ENCODE measurements around the gene C2orf49. TPM values are rescaled to one million over a fixed set of nuclear protein-coding genes. Genes with fewer than 3 reads are reported as not detected.

Gene C2orf49
- total and polyA plus RNA-seq, 5 donors from 2014 or later = 11.0 to 19.5 (median 11.7) TPM

DNA sequence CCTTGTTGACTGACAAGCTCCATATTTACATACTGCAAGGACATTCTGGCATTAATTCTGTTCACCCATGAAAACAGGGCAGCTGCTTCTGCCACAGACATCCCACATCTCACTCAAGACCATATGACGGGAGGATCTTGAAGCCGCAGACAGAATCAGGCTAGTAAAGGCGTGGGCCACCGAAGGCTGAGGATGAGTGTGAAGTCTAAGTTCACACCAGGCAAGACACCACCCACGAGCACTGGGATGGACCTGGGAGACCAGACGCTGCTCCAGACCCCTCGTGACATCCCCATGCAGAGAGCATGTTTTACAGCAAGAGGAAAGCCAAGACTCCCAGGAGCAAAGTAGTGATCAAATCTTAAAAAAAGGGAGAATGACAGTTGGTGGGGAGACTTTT, 58.4 kb downstream of the C2orf49 start:
- Mint-ChIP-seq H3K36me3 (no peaks in the 10 kb centered on the region), H3K4me1 (peaks cover 0 to 8% (median 4%) of the 10 kb centered on the region in 4 donors), H3K27me3 (peaks cover 49% of the 10 kb centered on the region), H3K9me3 (no peaks in the 10 kb centered on the region), H3K4me3 (no peak overlapping the region), H3K27ac (peak overlapping the region in 1 of 3 donors; percentile 68)
- Histone ChIP-seq H3K4me3 (ENCODE audit: low read depth, low read length) (no peak overlapping the region), H3K27ac (ENCODE audit: insufficient read depth, low read length, poor library complexity, severe bottlenecking) (no peak overlapping the region), H3K4me1 (ENCODE audit: control insufficient read depth, insufficient read depth, low read length, poor library complexity, severe bottlenecking) (peaks cover 13% of the 10 kb centered on the region), H3K36me3 (ENCODE audit: control insufficient read depth, insufficient read depth, low read length) (no peaks in the 10 kb centered on the region), H3K27me3 (ENCODE audit: control insufficient read depth, insufficient read depth, low read length) (peaks cover 29% of the 10 kb centered on the region), H3K9me3 (ENCODE audit: control insufficient read depth in 2 of 2, low read length in 2 of 2) (no peaks in the 10 kb centered on the region)
- DNase-seq (no peak), ATAC-seq (ENCODE audit: low read depth in 2 of 2) (no peak)

DNA sequence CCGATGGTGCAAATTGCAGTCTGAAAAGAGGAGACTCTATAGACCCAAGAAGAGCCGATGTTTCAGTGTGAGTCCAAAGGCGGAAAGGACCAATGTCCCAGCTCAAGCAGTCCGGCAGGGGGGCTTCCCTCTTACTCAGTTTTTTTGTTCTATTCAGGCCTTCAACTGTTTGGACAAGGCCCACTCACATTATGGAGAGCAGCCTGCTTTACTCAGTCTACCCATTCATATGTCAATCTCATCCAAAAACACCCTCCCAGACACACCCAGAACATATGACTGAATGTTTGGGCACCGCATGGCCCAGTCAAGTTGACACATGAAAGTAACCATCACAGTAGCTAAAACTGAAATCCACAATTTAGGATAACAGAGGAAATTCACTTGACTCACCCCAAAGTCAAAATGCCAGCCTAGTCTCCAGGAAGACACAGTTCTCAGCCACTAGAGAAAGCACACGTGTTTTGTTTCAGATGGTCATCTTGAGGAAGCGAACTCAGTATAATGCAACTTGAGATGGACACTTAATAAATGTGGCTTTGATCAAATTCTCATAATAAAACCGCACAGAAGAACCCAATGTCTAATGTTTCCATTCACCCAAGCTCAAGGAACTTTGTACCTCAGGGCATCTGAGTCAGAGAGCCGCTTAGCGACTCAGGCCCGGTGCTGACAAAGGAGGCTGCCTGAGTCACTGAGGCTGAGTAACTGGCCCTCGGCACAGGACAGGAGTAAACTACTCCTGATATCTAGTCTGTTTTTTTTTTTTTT, 59.1 kb downstream of the C2orf49 start:
- Histone ChIP-seq H3K36me3 (ENCODE audit: control insufficient read depth, insufficient read depth, low read length) (no peaks in the 10 kb centered on the region), H3K27ac (ENCODE audit: insufficient read depth, low read length, poor library complexity, severe bottlenecking) (no peak overlapping the region), H3K9me3 (ENCODE audit: control insufficient read depth in 2 of 2, low read length in 2 of 2) (no peaks in the 10 kb centered on the region), H3K4me3 (ENCODE audit: low read depth, low read length) (no peak overlapping the region), H3K4me1 (ENCODE audit: control insufficient read depth, insufficient read depth, low read length, poor library complexity, severe bottlenecking) (peaks cover 13% of the 10 kb centered on the region), H3K27me3 (ENCODE audit: control insufficient read depth, insufficient read depth, low read length) (peaks cover 29% of the 10 kb centered on the region)
- no peak overlapping the region for H3K4me3 Mint-ChIP-seq
- DNase-seq (no peak), ATAC-seq (ENCODE audit: low read depth in 2 of 2) (no peak)
- H3K4me1 Mint-ChIP-seq = peaks cover 0 to 8% (median 4%) of the 10 kb centered on the region in 4 donors
- peaks cover 56% of the 10 kb centered on the region for H3K27me3 Mint-ChIP-seq
- H3K36me3 Mint-ChIP-seq = no peaks in the 10 kb centered on the region
- H3K27ac Mint-ChIP-seq = no peak overlapping the region
- no peaks in the 10 kb centered on the region for H3K9me3 Mint-ChIP-seq

DNA sequence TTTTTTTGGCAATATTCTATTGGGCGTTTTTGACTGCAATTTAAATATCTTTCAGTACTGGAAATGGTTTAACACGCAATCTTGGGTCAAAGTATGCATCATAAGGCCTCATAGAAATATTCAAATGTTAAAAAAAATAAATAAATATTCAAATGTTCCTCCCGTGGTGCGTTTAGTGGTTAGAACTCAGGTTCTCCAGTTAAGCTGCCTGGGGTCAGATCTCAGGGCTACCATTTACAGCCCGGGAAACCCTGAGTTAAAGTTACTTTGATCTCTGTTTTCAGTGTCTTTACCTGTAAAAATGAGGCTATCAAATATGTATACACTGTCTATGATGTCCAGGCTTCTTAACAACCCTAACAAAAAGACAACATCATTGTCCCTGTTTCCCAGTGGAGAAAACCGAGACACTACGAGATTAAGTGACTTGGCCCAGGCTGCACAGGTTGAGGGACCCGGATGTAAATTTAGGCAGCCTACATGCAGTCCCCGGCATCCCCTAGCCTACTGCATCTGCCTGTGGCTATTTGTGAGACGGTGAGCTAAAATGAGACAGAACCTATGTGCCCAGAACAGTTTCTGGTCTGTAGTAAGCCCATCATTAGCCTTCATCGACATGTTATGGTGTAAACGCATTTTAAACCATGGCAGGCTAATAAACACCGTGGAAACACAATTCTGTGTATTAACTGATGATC, 59.8 kb downstream of the C2orf49 start:
- H3K36me3 Mint-ChIP-seq = no peaks in the 10 kb centered on the region
- no peak overlapping the region for H3K4me3 ChIP-seq (ENCODE audit: low read depth, low read length)
- H3K36me3 ChIP-seq (ENCODE audit: control insufficient read depth, insufficient read depth, low read length) = no peaks in the 10 kb centered on the region
- H3K9me3 Mint-ChIP-seq = no peaks in the 10 kb centered on the region
- peaks cover 13% of the 10 kb centered on the region for H3K4me1 ChIP-seq (ENCODE audit: control insufficient read depth, insufficient read depth, low read length, poor library complexity, severe bottlenecking)
- peaks cover 29% of the 10 kb centered on the region for H3K27me3 ChIP-seq (ENCODE audit: control insufficient read depth, insufficient read depth, low read length)
- H3K4me1 Mint-ChIP-seq = peaks cover 0 to 8% (median 4%) of the 10 kb centered on the region in 4 donors
- peaks cover 60% of the 10 kb centered on the region for H3K27me3 Mint-ChIP-seq
- H3K4me3 Mint-ChIP-seq = no peak overlapping the region
- DNase-seq = no peak
- no peaks in the 10 kb centered on the region for H3K9me3 ChIP-seq (ENCODE audit: control insufficient read depth in 2 of 2, low read length in 2 of 2)
- H3K27ac Mint-ChIP-seq = no peak overlapping the region
- ATAC-seq (ENCODE audit: low read depth in 2 of 2) = no peak
- no peak overlapping the region for H3K27ac ChIP-seq (ENCODE audit: insufficient read depth, low read length, poor library complexity, severe bottlenecking)

DNA sequence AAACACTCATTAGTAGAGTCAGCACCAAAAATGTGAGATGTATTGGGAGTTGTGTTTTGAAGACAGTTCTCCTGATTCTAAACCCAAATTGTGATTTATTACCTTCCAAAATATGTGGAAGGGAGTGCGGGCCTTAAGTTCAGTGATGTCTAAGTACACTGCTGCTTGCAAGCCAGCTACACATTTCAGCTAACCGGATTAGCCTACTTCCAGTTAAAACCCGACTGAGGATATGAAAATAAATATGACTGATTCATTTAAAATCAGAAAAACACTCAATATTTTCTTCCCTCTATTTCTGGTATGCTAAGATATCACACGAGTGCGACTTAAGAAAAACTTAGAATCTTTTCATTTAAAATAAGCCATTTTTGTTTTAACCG, 60.6 kb downstream of the C2orf49 start:
- no peak for DNase-seq
- Mint-ChIP-seq H3K27me3 (peaks cover 67% of the 10 kb centered on the region), H3K4me3 (peak overlapping the region; percentile 27 to 88 (median 81)), H3K27ac (no peak overlapping the region), H3K4me1 (peaks cover 0 to 8% (median 4%) of the 10 kb centered on the region in 4 donors), H3K36me3 (no peaks in the 10 kb centered on the region), H3K9me3 (no peaks in the 10 kb centered on the region)
- ATAC-seq (ENCODE audit: low read depth in 2 of 2) = no peak
- no peaks in the 10 kb centered on the region for H3K36me3 ChIP-seq (ENCODE audit: control insufficient read depth, insufficient read depth, low read length)
- no peak overlapping the region for H3K27ac ChIP-seq (ENCODE audit: insufficient read depth, low read length, poor library complexity, severe bottlenecking)
- H3K4me3 ChIP-seq (ENCODE audit: low read depth, low read length) = no peak overlapping the region
- peaks cover 29% of the 10 kb centered on the region for H3K27me3 ChIP-seq (ENCODE audit: control insufficient read depth, insufficient read depth, low read length)
- no peaks in the 10 kb centered on the region for H3K9me3 ChIP-seq (ENCODE audit: control insufficient read depth in 2 of 2, low read length in 2 of 2)
- peaks cover 13% of the 10 kb centered on the region for H3K4me1 ChIP-seq (ENCODE audit: control insufficient read depth, insufficient read depth, low read length, poor library complexity, severe bottlenecking)

DNA sequence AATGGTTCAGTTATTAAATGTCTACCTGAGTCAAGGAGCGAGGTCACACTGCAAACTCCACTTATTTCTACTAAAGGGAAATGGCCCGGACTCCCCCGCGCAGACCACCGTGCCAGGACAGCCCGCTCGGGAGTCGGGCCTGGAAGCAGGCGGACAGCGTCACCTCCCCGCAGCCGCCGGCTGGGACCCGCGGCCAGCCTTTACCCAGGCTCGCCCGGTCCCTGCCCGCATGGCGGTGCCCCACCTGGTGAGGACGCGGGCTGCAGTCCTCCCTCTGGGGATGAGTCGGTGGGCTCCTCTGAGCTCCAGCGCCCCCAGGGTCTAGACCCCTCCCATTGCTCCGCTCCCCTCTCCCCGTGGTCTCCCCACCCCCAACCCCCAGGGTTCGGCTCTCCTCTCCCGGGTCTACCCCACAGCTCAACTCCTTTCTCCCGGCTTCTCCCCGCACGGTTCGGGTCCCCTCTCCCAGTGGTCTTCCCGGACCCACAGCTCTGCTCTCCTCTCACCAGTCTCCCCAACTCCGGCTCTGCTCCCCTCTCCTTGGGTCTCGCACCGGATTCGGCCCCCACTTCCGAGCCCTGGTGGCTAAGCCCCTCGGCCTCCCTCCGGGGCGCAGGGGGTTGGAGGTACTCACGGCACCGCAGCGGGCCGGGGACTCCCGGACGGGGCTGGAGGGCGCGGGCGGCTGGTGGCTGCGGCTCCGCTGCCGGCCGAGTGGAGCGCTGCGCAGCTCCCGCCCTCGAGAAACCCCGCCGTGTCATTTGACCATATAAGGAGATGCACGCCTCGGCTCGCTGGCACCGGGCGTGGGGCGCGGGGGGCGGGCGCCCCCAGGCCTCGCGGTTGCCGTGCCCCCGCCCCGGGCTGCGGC, 61.2 kb downstream of the C2orf49 start, which contains the start of gene FHL2:
Gene FHL2 (minus strand): TSS at position 716 of the 871 bp plus-strand sequence. CDS start 12,535 bp downstream, outside the sequence.
- Mint-ChIP-seq H3K4me3 (peak within 1 kb of the TSS; percentile 27 to 88 (median 81)), H3K4me1 (peaks cover 0 to 8% (median 4%) of the 10 kb centered on the region in 4 donors), H3K9me3 (no peaks in the 10 kb centered on the region), H3K36me3 (no peaks in the 10 kb centered on the region), H3K27ac (no peak within 1 kb of the TSS), H3K27me3 (peaks cover 69% of the 10 kb centered on the region)
- DNase-seq (peak; percentile 50 to 71 (median 59)), ATAC-seq (ENCODE audit: low read depth in 2 of 2) (peak; percentile 93)
- peaks cover 27% of the 10 kb centered on the region for H3K27me3 ChIP-seq (ENCODE audit: control insufficient read depth, insufficient read depth, low read length)
- H3K4me3 ChIP-seq (ENCODE audit: low read depth, low read length) = no peak within 1 kb of the TSS
- peaks cover 13% of the 10 kb centered on the region for H3K4me1 ChIP-seq (ENCODE audit: control insufficient read depth, insufficient read depth, low read length, poor library complexity, severe bottlenecking)
- H3K9me3 ChIP-seq (ENCODE audit: control insufficient read depth in 2 of 2, low read length in 2 of 2) = no peaks in the 10 kb centered on the region
- no peak within 1 kb of the TSS for H3K27ac ChIP-seq (ENCODE audit: insufficient read depth, low read length, poor library complexity, severe bottlenecking)
- H3K36me3 ChIP-seq (ENCODE audit: control insufficient read depth, insufficient read depth, low read length) = no peaks in the 10 kb centered on the region

Other genes starting within 250 kb of the C2orf49 start
- not detected for gene GPR45, start 95.8 kb upstream of the C2orf49 start, total RNA-seq
- gene GPR45, start 95.8 kb upstream of the C2orf49 start, polyA plus RNA-seq = not detected
- 21.0 TPM for gene TGFBRAP1, start 7.8 kb upstream of the C2orf49 start, total RNA-seq
- 10 to 100 TPM; 13.9 to 20.0 (median 16.5) TPM for gene TGFBRAP1, start 7.8 kb upstream of the C2orf49 start, polyA plus RNA-seq
- 0.57 TPM for gene FHL2, start 61.5 kb downstream of the C2orf49 start, total RNA-seq
- 1 to 10 TPM in 3 of 4 donors, under 1 TPM in 1; 0.76 to 2.0 (median 1.2) TPM for gene FHL2, start 61.5 kb downstream of the C2orf49 start, polyA plus RNA-seq